ENCODE data around the gene MYO5A.

MYO5A gene

GRCh38 chr15:52532427-52532826 lies 3.7 kb upstream of the MYO5A start:
- TF ChIP-seq CTCF (IDR thresholded peaks at IDR 0.05; ENCODE audit: extremely low read depth, missing control alignments) = no peak
- no peak for DNase-seq (ENCODE audit: low spot score)

GRCh38 chr15:52529940-52530339 lies 1.3 kb upstream of the MYO5A start:
- no peak for TF ChIP-seq CTCF (IDR thresholded peaks at IDR 0.05; ENCODE audit: extremely low read depth, missing control alignments)
- no peak for DNase-seq (ENCODE audit: low spot score)

- no peak for TF ChIP-seq CTCF (IDR thresholded peaks at IDR 0.05; ENCODE audit: extremely low read depth, missing control alignments)
- peak; percentile 46 for DNase-seq (ENCODE audit: low spot score)
Observed at GRCh38 chr15:52529341-52529924, 753 bp upstream of the MYO5A start.

GRCh38 chr15:52527911-52528563 lies 643 bp downstream of the MYO5A start:
- peak; percentile 56 for DNase-seq (ENCODE audit: low spot score)
- TF ChIP-seq CTCF (IDR thresholded peaks at IDR 0.05; ENCODE audit: extremely low read depth, missing control alignments) = no peak

- DNase-seq (ENCODE audit: low spot score) = no peak
Observed at GRCh38 chr15:52527196-52527910, 1.3 kb downstream of the MYO5A start.

GRCh38 chr15:52524223-52525136 lies 4.2 kb downstream of the MYO5A start:
- TF ChIP-seq CTCF (IDR thresholded peaks at IDR 0.05; ENCODE audit: extremely low read depth, missing control alignments) = no peak
- no peak for DNase-seq (ENCODE audit: low spot score)

More at GRCh38 chr15:52527196-52527910, 1.3 kb downstream of the MYO5A start:
- TF ChIP-seq CTCF (IDR thresholded peaks at IDR 0.05; ENCODE audit: extremely low read depth, missing control alignments) = no peak

All from GM20000 (cell line).